ENCODE results near the gene UBALD1.

Gene UBALD1

GRCh38 chr16:4615384-4616046 is 827 bp upstream of the UBALD1 start:
- peak overlapping the region; percentile 86 for H3K4me3 ChIP-seq (ENCODE audit: low read depth, low read length)
- TF ChIP-seq CTCF (conservative IDR thresholded peaks at IDR 0.05; ENCODE audit: low read depth, low read length): no peak
- no peak for DNase-seq (ENCODE audit: low read depth)

- H3K4me3 ChIP-seq (ENCODE audit: low read depth, low read length): peak overlapping the region; percentile 86
- peak; percentile 46 for DNase-seq (ENCODE audit: low read depth)
Measured at GRCh38 chr16:4613636-4614570, 785 bp downstream of the UBALD1 start.

GRCh38 chr16:4612977-4613635 is 1.6 kb downstream of the UBALD1 start:
- no peak for DNase-seq (ENCODE audit: low read depth)
- no peak for TF ChIP-seq CTCF (conservative IDR thresholded peaks at IDR 0.05; ENCODE audit: low read depth, low read length)
- peak overlapping the region; percentile 86 for H3K4me3 ChIP-seq (ENCODE audit: low read depth, low read length)

More at GRCh38 chr16:4613636-4614570, 785 bp downstream of the UBALD1 start:
- no peak for TF ChIP-seq CTCF (conservative IDR thresholded peaks at IDR 0.05; ENCODE audit: low read depth, low read length)

- peak overlapping the region; percentile 86 for H3K4me3 ChIP-seq (ENCODE audit: low read depth, low read length)
- peak; percentile 43 for TF ChIP-seq CTCF (conservative IDR thresholded peaks at IDR 0.05; ENCODE audit: low read depth, low read length)
- no peak for DNase-seq (ENCODE audit: low read depth)
Measured at GRCh38 chr16:4612474-4612931, 2.2 kb downstream of the UBALD1 start.

- no peak for TF ChIP-seq CTCF (conservative IDR thresholded peaks at IDR 0.05; ENCODE audit: low read depth, low read length)
- DNase-seq (ENCODE audit: low read depth): peak; percentile 31
- no peak overlapping the region for H3K4me3 ChIP-seq (ENCODE audit: low read depth, low read length)
Measured at GRCh38 chr16:4611337-4612021, 3.2 kb downstream of the UBALD1 start.

All from choroid plexus epithelial cell (primary cell).